ENCODE measurements around the gene DOCK8. TPM values are rescaled to one million over a fixed set of nuclear protein-coding genes. Genes with fewer than 3 reads are reported as not detected.
A peak's percentile ranks its signal among the peaks of the same experiment; 100 is the strongest.

The DOCK8 gene
- polyA plus RNA-seq, 4 donors = 7.0 to 13.7 (median 13.2) TPM

DNA sequence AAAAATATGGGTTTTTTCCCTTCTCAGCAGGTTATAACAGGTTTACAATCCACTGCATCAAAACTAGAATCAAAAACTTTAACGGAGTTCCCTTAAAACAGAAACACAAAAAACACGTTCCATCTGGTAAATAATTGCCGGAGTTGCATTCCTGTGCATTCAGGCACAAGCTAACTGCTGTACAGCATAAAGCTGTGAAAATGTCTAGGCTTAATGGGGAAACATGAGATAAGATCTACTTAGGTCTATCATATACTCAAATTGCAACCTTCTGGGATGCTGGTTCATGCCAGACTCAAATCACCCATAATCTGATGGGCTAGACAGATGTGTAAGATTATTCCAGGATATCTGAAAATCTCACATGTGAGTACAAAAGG lies 265.3 kb downstream of the DOCK8 start:
- DNase-seq (ENCODE audit: low read depth in 4 of 4, low spot score in 3 of 4) = peak in 2 of 4 donors; percentile 65 to 82

DNA sequence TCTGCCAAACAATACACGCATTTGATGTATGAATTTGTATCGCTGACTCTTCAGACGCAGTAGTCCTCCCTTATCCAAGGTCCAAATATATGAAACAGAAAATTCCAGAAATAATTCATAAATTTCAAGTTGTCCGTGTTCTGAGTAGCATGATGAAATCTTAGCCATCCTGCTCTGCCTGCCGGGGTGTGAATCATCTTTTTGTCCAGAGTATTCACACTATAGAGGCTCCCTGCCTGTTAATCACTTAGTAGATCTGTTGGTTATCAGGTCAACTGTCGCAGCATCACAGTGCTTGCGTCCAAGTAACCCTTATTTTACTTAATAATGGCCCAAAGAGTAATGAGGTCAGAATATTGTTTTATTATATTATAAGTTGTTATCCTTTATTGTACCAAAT lies 268.1 kb downstream of the DOCK8 start:
- no peak for DNase-seq (ENCODE audit: low read depth in 4 of 4, low spot score in 3 of 4)

DNA sequence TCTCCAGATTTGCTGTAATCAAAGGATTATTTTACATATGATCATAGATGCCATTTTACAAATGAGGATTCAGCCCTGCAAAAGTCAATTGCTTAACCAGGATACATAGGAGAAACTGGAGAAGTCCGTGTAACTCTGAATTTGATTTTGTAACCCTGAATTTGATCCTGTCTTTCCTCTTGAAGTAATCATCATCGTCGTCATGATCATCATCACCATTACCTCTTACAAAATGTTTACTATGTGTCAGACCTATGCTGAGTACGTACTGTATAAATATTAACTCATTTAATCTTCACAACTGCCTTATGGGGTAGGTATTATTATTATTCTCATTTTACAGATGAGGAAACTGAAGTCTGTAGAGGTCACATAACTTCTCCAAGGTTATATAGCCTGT lies 271.5 kb downstream of the DOCK8 start:
- DNase-seq (ENCODE audit: low read depth in 4 of 4, low spot score in 3 of 4) = no peak

DNA sequence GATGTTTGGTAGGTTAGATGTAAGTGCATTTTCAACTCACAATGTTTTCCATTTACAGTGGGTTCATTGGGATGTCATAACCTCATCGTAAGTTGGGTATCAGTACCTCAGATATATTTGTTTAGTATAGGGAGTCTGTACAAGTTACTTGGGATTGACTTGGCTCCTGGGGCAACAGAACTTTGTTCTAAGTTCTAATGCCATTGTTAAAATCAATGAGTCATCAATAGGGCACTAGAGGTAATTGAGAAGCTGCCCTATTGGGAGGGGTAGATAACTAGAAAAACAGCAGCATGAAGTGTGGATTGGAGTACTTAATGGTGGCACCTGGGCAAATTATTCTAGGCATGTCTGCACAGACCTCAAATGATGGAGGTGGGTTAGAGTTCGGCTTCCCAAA lies 272.8 kb downstream of the DOCK8 start:
- DNase-seq (ENCODE audit: low read depth in 4 of 4, low spot score in 3 of 4) = no peak

DNA sequence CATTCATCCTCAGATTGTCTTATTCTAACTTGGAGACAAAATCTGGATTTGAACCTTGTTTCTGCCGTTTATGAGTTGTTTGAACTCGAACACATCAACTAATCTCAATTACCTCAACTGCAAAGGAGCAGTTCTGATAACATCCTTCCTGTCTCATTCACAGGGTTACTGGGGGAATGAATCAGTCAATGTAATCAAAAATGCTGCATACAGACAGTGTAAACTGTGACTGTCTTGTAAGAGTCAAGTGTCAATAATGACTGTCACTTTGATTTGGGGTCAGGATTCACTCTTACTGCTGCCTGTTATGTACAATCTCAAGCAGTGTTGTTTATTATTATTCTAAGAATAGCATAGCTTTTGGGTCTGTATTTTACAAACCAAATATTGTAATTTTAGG lies 273.8 kb downstream of the DOCK8 start:
- DNase-seq (ENCODE audit: low read depth in 4 of 4, low spot score in 3 of 4) = no peak

DNA sequence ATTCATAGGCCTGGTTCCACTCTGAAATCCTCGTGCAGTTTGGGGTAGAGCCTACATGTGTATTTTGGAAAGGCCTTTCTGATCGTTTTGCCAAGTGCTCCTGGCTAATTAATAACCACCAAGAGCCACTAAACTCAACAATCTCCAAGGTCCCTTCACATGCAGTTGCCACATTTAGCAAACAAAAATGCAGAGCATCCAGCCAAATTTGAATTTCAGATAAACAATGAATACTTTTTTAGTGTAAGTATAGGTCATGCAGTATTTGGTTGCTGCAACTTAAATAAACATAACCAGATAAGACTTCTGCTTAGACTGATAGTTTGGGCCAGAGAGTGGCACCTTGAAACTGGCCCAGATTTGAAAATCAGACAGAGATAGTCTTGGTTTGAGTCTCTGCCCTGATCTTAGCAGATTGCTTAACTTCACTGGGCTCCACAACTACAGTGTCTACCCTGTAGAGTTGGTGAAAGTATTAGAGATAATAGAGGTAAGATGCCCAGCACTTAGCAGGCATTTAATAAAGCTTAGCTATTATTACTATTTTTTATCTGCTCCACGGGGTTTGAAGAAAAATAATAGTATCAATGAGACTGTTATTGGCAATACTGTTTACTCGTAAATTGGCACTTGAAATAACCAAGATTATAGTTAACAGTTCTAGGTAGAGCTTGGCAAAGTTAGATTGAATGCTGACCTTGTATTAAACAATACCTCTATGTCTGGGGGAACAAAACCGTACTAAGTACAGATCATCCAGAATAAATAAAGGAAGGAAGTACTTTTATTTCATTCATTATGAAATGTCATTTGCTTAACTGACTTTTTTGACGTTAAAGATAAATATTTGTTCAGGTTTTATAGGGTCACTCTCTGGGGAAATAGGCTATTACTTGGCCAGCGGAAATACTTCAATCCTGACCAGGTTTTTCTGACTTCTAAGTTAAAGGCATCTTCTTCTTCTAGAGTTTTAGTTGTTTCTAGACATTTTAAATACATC lies 274.8 kb downstream of the DOCK8 start:
- no peak for DNase-seq (ENCODE audit: low read depth in 4 of 4, low spot score in 3 of 4)

DNA sequence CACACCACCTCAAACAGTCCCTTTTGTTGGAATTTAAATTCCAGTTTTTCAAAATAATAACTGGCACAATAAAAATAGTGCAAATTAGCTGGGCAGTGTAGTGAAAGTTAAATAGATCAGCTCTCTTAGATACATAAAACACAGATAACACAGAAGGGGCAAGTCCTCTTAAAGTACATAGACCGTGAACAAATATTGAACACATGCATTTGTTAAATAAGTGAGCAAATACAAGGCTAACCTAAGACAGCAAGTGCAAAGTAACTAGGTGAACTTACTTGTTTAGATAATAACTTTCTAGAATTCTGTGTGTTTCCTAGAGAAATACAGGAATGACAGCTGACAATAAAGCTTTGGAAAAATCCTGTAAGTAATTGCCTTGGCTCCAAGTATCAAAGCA lies 280.1 kb downstream of the DOCK8 start:
- no peak for DNase-seq (ENCODE audit: low read depth in 4 of 4, low spot score in 3 of 4)

DNA sequence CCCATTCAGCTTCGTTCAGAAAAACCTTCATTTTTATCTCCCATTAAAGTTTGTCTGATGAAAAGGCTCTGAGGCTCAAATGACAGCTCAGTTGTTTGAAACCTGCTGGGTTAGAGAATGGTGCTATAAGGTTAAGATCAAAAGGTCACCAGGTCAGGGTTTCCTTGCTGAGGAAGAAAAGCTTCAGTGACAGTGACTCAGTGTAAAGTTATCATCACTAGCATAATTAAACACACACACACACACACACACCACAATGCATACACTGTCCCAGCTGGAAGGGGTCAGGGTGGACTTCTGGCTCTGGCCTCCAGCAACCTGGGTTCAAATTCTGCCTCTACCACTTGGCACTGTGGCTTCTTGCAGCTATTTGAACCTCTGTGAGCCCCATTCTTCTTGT lies 281.1 kb downstream of the DOCK8 start:
- DNase-seq (ENCODE audit: low read depth in 4 of 4, low spot score in 3 of 4) = no peak

DNA sequence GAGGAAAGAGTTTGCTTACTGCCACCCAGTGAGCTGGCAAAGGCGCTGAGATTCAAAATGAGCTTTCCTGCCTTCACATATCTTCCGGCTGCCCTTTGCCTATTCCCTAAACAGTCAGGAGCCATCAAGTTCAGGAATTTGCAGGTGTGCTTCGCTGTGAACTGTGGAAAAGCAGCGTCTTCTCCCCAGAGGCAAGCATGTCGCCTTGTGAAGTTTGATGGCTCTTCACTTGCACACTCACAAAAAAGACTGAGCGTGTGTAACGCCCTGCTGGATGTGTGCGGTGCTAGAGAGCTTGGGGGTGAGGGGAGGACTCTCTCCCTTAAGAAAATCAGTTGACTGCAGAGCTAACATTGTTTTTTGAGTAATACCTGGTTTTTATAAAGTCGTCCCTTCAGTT lies 288.7 kb downstream of the DOCK8 start:
- DNase-seq (ENCODE audit: low read depth in 4 of 4, low spot score in 3 of 4) = no peak

DNA sequence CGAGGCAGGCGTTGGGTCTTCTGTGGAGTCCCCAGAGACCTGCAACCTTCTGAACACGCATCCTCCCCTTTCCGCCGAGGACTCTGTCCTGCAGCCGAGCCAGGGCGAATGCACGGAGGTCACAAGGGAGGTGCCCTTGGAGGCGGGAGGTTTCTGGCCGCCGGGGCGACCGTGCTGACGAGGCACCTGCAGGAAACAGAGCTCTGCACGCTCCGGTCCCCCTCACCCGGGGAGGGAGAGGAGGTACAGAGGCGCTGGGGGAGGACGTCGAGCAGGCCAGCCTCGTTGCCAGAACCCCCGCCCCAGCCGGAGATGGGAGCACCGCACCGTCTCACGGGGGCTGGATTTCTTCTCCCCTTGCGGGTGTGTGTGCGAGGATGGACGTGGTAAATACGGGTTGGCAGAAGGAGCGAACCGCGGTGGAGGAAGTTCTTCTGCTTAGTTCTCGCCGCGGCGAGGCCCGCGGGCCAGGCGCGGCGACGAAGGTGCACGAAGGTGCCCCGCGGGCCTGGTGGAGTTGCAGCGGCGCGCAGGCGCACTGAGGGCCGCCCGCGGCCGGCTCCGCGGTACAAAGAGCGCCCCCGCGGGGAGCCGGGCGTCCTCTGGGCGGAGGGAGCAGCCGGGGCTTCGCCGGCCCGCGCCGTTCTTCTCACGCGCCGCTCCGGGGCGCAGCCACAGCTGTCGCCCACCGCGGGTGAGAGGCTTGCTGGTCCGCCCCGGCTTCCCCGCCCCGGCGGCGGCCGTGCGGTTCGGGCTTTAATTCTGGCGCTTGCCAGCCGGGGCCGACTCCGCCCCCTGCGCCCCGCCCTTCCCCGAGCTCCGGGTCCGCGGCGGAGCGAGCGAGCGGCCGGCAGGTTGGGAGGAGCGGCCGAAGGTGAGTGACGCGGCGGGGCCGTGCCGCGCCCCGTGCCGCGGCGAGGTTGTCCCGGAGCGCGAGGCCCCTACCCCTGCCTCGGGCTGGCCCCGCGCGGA lies 289.5 kb downstream of the DOCK8 start, which contains the start of gene KANK1:
KANK1 (plus strand) TSS at position 815 of the 972 bp plus-strand sequence.
- DNase-seq (ENCODE audit: low read depth in 4 of 4, low spot score in 3 of 4) = peak in 2 of 4 donors; percentile 62 to 69

DNA sequence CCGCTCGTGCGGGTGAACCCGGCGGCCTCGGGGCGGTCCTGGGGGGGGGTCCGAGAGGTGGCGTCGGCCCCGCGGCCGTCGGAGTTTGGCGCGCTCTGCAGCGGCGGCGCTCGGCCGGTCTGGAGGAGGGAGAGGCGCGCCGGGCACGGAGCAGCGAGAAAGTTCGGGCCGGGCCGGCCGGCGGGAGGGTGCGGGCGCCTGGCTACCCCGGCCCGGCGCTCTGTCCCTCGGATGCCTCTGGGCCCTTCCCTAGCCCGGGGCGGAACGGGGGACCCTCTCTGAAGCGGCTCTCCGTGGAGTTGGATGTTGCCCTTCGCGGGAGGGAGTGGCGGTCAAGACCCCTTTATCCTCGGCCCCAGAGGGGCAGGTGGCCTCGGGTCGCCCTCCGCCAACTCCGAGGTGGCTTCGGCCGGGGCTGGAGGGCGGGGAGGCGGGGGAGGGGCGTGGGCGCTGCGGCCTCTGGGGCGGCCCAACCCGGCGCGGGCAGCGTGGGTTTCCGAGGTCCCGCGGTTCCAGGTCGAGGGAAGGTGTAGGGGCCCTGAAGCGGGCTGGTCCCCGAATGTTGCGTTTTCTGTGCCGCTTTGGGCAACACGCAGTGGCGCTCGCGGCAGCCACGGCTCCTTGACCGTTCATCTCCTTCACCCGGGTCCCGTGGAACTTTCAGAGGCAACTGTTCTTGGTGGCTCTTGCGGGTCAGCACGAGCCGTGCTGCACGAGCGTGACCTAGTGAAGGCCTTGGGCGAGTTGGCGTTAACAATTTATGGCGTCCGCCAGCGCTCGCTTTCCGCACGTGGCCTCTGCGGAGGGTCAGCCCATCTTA lies 290.5 kb downstream of the DOCK8 start:
- no peak for DNase-seq (ENCODE audit: low read depth in 4 of 4, low spot score in 3 of 4)

DNA sequence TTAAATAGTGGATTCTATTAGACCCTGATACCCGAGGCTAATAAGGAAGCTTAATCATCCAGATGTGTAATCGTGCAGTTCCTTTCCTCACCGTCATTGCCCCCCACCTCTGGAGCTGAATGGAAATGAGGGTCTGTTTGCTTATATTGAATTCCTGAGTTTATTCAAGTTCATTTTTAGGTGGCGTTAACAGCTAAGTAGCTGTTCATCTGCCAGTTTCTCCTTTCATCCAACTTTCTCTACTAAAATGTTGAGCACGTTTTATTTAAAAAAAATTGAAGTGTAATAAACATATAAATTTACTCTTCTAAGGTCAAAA lies 291.0 kb downstream of the DOCK8 start:
- DNase-seq (ENCODE audit: low read depth in 4 of 4, low spot score in 3 of 4) = no peak

DNA sequence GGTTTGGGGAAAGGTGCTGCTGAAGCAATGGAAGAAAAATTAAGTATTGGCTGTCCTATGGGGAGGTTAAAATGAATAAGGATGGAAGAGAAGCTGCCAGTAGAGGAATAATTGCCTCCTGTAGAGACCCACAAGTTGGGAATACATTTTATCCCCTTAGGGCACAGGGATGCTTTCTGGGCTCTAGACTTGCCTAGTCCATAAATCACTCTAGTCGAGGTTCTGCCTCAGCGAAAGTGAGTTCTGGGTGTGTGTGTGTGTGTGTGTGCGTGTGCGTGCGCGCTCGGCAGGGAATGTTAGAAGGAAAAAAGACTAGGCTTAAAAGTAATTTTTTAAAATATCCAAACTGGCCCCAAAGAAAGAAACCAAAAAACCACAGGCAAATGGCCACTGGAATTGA lies 291.6 kb downstream of the DOCK8 start:
- DNase-seq (ENCODE audit: low read depth in 4 of 4, low spot score in 3 of 4) = no peak

DNA sequence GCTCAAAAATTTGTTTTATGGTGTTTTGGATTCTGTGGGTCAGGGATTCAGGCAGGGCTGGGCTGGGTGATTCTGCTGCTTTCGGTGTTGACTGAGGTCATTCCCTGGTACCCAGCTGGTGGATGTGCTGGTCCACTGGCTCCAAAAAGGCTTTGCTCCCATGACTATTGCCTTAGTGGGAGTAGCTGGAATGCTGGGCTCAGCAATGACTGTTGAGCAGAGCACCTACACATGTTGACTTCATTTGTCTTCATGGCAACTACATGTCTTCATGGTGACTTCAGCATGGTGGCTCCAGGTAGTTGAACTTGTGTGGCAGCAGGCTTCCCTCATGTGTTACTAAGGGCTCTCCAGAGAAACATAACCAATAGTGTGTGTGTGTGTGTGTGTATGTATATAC lies 297.2 kb downstream of the DOCK8 start:
- DNase-seq (ENCODE audit: low read depth in 4 of 4, low spot score in 3 of 4) = no peak

DNA sequence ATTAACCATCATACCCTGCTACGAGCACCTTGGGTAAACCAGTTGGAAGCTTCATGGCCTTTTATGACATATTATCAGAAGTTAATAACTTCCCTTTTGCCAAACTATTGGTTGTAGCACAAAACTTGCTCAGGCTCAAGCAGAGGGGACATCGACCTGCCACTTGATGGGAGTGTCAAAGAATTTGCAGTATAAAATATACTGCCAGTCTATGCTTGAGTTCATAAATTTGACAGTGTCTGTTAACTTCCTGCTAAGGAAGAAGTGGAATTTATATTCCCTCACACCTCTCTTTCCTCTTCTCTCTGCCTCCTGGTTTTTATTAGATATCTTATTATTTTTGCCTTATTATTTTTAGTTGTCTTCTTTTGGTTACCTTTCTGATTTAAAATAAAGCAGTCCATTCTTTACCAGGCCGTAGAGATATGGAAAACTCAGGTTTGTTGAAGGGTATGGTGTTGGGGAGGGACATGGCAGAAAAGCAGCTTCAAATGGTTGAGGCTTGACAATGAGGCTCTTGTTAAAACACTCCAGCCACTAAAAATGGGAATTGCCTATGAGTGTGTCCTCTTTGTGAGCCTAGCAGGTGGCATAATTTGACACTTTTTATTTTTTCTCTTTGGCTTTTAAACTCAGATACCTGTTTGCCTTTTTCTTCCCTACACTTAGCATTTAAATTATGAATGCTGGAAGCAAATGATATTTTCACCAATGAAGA lies 298.0 kb downstream of the DOCK8 start:
- DNase-seq (ENCODE audit: low read depth in 4 of 4, low spot score in 3 of 4) = no peak

Other genes with a start within 250 kb of the DOCK8 start
- 10 to 100 TPM; 16.8 to 39.3 (median 23.6) TPM for gene WASHC1, start 185.4 kb upstream of the DOCK8 start, polyA plus RNA-seq (ENCODE audit: insufficient read length in 4 of 4)
- 1 to 10 TPM in 1 of 4 donors, under 1 TPM in 3; 0.20 to 1.4 (median 0.50) TPM for gene FOXD4, start 96.4 kb upstream of the DOCK8 start, polyA plus RNA-seq (ENCODE audit: insufficient read length in 4 of 4)
- 10 to 100 TPM; 33.3 to 85.0 (median 73.2) TPM for gene ZNG1A, start 35.8 kb upstream of the DOCK8 start, polyA plus RNA-seq (ENCODE audit: insufficient read length in 4 of 4)